Ascending aorta (tissue), 2 donors: ENCODE data around the gene TIGD2. TPM values are rescaled to one million over a fixed set of nuclear protein-coding genes. Genes with fewer than 3 reads are reported as not detected.

Experiments used
- DNase-seq, 2 donors: peaks; one replicate each; pipeline ENCODE4 v3.0.0-alpha.2; 2019; ENCODE audit warnings: low spot score in 2 of 2
- H3K27ac ChIP-seq, 2 donors: fragments of 200-600 bp; sonication (generic); one replicate each; pipeline ENCODE4 v1.5.1; 2016 to 2017; ENCODE audit warnings: mild to moderate bottlenecking in 1 of 2
- H3K27me3 ChIP-seq: fragments of 200-600 bp; sonication (generic); one replicate; pipeline ENCODE4 v1.5.1; 2017
- H3K36me3 ChIP-seq, 2 donors: fragments of 200-600 bp; sonication (generic); one replicate each; pipeline ENCODE4 v1.5.1; 2016
- H3K4me1 ChIP-seq, 2 donors: fragments of 200-600 bp; sonication (generic); one replicate each; pipeline ENCODE4 v1.5.1; 2016 to 2017; ENCODE audit warnings: mild to moderate bottlenecking in 1 of 2
- H3K4me3 ChIP-seq, 2 donors: fragments of 200-600 bp; sonication (generic); one replicate each; pipeline ENCODE4 v1.5.1; 2016 to 2017; ENCODE audit warnings: mild to moderate bottlenecking in 1 of 2
- H3K9me3 ChIP-seq, 2 donors: fragments of 200-600 bp; sonication (generic); one replicate each; pipeline ENCODE4 v1.5.1; 2016
- intact Hi-C: fragments of 100-400 bp; cut with DNase I; formaldehyde crosslinking; loops from one replicate; pipeline ENCODE4 v1.15.1; 2023
- total RNA-seq: library from RNA; depleted of rRNA; stranded (reverse); fragments of >200 nt; gene quantifications from one replicate; pipeline ENCODE4 v1.1.0, GENCODE V29; 2016
- TF ChIP-seq, protein P1 (sequence below), 3 experiments: fragments of 200-600 bp in 2 of 3; fragments of 450-650 bp in 1 of 3; sonication (generic) in 2 of 3; IDR thresholded peaks; one replicate each; pipeline ENCODE4 v1.5.1; 2016 to 2019; ENCODE audit warnings: antibody characterized with exemption in 3 of 3, mild to moderate bottlenecking in 1 of 3, moderate library complexity in 1 of 3

Gene TIGD2
- total RNA-seq, 1 donor from 2014 or later, result 0.21 TPM

DNA sequence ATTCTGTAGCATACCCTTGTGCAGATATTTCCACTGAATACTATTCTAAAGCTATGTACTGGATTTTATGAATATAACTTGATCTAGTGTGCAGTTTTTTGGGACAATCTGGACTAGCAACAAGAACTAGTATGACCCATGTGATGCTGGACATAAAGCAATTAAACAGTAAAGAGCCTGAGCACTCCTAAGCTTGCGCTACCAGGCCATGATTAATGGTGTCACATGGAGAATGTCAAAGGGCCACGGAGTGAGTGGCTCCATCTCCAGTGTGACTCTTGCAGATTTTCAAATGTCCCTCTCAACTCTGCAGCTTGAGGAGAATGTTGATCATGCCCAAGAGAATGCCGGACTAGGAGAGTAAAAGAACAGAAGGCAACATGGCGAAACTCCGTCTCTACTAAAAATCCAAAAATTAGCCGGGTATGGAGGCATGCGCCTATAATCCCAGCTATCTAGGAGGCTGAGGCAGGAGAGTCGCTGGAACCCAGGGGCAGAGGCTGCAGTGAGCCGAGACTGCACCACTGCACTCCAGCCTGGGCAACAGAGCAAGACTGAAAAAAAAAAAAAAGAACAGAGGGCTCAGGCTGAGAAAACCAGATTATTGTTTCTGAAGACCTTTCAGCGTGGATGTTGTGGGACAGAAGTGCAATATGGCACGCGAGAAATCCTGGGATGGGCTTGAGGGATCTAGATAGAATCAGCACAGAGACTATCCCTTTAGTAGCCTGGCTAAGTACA is 45.0 kb downstream of the TIGD2 start:
- Histone ChIP-seq H3K4me1 (no peaks in the 10 kb centered on the region), H3K27me3 (no peaks in the 10 kb centered on the region), H3K27ac (no peak overlapping the region), H3K9me3 (no peaks in the 10 kb centered on the region), H3K4me3 (no peak overlapping the region), H3K36me3 (no peaks in the 10 kb centered on the region)
- intact Hi-C loops, result no loop called here
- DNase-seq, result no peak
- TF ChIP-seq, protein P1, sequence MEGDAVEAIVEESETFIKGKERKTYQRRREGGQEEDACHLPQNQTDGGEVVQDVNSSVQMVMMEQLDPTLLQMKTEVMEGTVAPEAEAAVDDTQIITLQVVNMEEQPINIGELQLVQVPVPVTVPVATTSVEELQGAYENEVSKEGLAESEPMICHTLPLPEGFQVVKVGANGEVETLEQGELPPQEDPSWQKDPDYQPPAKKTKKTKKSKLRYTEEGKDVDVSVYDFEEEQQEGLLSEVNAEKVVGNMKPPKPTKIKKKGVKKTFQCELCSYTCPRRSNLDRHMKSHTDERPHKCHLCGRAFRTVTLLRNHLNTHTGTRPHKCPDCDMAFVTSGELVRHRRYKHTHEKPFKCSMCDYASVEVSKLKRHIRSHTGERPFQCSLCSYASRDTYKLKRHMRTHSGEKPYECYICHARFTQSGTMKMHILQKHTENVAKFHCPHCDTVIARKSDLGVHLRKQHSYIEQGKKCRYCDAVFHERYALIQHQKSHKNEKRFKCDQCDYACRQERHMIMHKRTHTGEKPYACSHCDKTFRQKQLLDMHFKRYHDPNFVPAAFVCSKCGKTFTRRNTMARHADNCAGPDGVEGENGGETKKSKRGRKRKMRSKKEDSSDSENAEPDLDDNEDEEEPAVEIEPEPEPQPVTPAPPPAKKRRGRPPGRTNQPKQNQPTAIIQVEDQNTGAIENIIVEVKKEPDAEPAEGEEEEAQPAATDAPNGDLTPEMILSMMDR (IDR thresholded peaks at IDR 0.05), result no peak

DNA sequence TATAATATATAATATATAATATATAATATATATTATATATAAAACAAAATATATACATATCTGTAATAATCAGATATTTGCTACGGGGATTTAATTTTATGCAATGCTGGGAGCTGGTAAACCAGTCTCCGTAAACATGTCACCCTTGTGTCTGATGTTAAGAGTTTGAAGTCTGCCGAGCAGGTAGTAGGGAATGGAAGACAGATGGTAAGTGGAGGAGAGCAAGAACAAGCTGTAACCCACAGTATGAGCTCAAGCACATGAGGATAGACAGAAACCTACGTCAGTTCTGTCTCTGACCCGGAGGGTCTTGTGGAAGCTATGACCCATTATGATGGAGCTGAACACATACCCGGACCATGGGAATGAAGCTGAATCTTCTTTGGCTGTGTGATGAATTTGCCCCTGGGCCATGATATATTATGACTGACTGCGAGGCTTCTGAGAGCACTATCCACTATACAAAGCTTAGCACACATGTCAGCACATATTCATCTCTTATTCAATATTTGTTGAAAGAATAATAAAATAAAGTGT is 46.2 kb downstream of the TIGD2 start:
- no peaks in the 10 kb centered on the region for H3K27me3 ChIP-seq
- intact Hi-C loops, result no loop called here
- H3K36me3 ChIP-seq, result no peaks in the 10 kb centered on the region
- H3K27ac ChIP-seq, result no peak overlapping the region
- no peaks in the 10 kb centered on the region for H3K9me3 ChIP-seq
- no peak overlapping the region for H3K4me3 ChIP-seq
- no peaks in the 10 kb centered on the region for H3K4me1 ChIP-seq
- TF ChIP-seq, protein P1 (IDR thresholded peaks at IDR 0.05), result no peak
- DNase-seq, result no peak

DNA sequence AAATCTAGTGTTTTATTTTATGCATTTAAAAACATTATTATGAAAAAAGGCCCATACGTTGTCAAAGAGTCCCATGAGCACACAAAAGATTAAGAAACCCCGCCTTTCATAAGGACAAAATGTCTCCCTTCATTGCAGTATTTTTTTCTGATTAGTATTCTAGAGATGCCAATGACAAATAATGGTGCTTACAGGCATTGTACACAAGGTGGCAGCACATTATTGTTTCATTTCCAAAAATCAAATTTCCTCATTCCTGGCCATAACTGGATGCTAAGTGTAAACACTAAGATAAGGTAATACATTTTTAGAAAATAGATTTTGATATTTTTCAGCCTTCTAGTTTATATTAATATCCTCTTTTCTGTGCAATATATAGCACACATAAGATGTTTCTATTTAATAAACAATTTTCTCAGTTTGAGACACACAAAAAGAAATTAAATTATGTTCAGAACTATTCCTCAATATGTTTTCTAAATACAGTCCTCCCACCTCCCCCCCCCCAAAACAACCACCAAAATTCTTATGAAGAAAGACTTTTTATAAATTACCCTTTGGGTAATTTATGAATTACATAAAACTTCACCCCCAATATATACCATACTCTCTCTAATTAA is 47.7 kb downstream of the TIGD2 start:
- Histone ChIP-seq H3K4me1 (no peaks in the 10 kb centered on the region), H3K4me3 (no peak overlapping the region), H3K27ac (no peak overlapping the region), H3K36me3 (no peaks in the 10 kb centered on the region), H3K27me3 (no peaks in the 10 kb centered on the region), H3K9me3 (no peaks in the 10 kb centered on the region)
- DNase-seq, result no peak
- intact Hi-C loops, result no loop called here
- TF ChIP-seq, protein P1 (IDR thresholded peaks at IDR 0.05), result peak; percentile 29 to 64 (median 64)

DNA sequence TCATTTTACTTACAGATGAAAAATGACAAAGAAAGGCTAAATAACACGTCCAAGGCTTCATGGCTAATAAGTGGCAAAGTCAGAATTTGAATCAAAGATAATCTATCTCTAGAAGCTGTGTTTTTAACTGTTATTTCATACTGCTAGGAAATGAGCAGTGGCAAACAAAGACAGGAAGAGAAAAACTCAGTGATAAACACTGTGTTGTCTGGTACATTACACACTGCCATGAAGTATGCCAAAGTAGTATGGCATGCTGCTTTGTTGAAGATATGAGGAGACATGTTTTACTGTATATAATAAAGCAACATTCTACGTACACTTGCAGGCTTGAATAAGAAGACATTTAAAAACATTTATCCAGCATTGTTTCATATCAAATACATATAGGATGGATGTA is 49.5 kb downstream of the TIGD2 start:
- no peak overlapping the region for H3K27ac ChIP-seq
- no peaks in the 10 kb centered on the region for H3K4me1 ChIP-seq
- intact Hi-C loops, result loop anchor here (5.0 to 10.0 kb wide), 2 partner anchors 271 to 744 kb away; no protein-coding TSS in a partner anchor
- TF ChIP-seq, protein P1 (IDR thresholded peaks at IDR 0.05), result no peak
- H3K27me3 ChIP-seq, result no peaks in the 10 kb centered on the region
- no peaks in the 10 kb centered on the region for H3K36me3 ChIP-seq
- H3K4me3 ChIP-seq, result no peak overlapping the region
- no peaks in the 10 kb centered on the region for H3K9me3 ChIP-seq
- DNase-seq, result no peak

DNA sequence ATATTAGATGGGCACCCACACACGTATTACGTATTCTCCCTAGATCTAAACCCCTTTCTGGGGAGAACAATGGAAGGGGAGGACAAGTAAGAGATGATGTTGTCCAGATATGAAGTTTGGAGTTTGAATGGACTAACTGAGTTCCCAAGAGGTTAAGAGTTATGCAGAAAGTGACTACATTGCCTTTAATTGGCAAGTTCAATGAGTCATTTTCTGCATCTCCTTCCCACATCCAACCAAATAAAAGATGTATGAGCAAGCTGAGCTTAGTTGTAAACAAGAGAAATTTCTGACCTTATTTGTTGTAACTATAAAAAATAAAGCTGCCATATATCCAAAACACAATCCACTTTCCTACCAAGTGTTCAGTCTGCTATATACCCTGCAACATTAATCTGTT is 50.5 kb downstream of the TIGD2 start:
- DNase-seq, result no peak
- Histone ChIP-seq H3K9me3 (no peaks in the 10 kb centered on the region), H3K4me3 (no peak overlapping the region), H3K36me3 (no peaks in the 10 kb centered on the region), H3K27ac (no peak overlapping the region), H3K4me1 (no peaks in the 10 kb centered on the region), H3K27me3 (no peaks in the 10 kb centered on the region)
- intact Hi-C loops, result loop anchor here (5.0 to 10.0 kb wide), 2 partner anchors 270 to 743 kb away; no protein-coding TSS in a partner anchor
- TF ChIP-seq, protein P1 (IDR thresholded peaks at IDR 0.05), result no peak
